Right ventricle myocardium inferior (tissue), 1 donor: Measurements from ENCODE around the gene RASGRF2. TPM values are rescaled to one million over a fixed set of nuclear protein-coding genes. Genes with fewer than 3 reads are reported as not detected.

Source experiments
- ATAC-seq: fragments of 200-7000 bp; cut with Tn5 transposase; one replicate; pipeline ENCODE4 v1.9.1; 2020; ENCODE audit warnings: mild to moderate bottlenecking, moderate library complexity
- DNase-seq: peaks from one replicate; pipeline ENCODE4 v3.0.0; 2021; ENCODE audit errors: missing footprints
- intact Hi-C: fragments of 100-400 bp; cut with DNase I; formaldehyde crosslinking; loops from one replicate; pipeline ENCODE4 v1.11.0; 2022
- total RNA-seq: library from RNA; stranded (reverse); fragmentation: NEBNext Ultra II Directional; extraction: Animal tissue kit (Norgen Biotek cat#: 25700); gene quantifications from one replicate; pipeline ENCODE4 v1.2.1, GENCODE V29; 2021
- donor health status: DM: no; HTN: yes; CAD: no; lungs with severe emphysema.

Gene RASGRF2
- total RNA-seq, 1 donor from 2014 or later: 5.9 TPM

- DNase-seq: no peak
- intact Hi-C loops: loop anchor here (10.0 kb wide), 1 partner anchor 57 kb away; no protein-coding TSS in a partner anchor
- no peak for ATAC-seq
These were observed 7.5 kb downstream of the RASGRF2 start for GRCh38 chr5:80967500-80968181.

GRCh38 chr5:80973027-80973426 lies 12.9 kb downstream of the RASGRF2 start:
- no peak for DNase-seq
- intact Hi-C loops: no loop called here
- no peak for ATAC-seq

GRCh38 chr5:80975065-80975464 lies 14.9 kb downstream of the RASGRF2 start:
- no peak for ATAC-seq
- intact Hi-C loops: no loop called here
- no peak for DNase-seq

- ATAC-seq (no peak), DNase-seq (no peak)
- intact Hi-C loops: no loop called here
These were observed 16.8 kb downstream of the RASGRF2 start for GRCh38 chr5:80976985-80977384.

GRCh38 chr5:80977764-80978163 lies 17.6 kb downstream of the RASGRF2 start:
- no peak for ATAC-seq
- intact Hi-C loops: no loop called here
- DNase-seq: no peak

GRCh38 chr5:80978772-80979317 lies 18.7 kb downstream of the RASGRF2 start:
- no peak for ATAC-seq
- DNase-seq: no peak
- intact Hi-C loops: no loop called here

DNA sequence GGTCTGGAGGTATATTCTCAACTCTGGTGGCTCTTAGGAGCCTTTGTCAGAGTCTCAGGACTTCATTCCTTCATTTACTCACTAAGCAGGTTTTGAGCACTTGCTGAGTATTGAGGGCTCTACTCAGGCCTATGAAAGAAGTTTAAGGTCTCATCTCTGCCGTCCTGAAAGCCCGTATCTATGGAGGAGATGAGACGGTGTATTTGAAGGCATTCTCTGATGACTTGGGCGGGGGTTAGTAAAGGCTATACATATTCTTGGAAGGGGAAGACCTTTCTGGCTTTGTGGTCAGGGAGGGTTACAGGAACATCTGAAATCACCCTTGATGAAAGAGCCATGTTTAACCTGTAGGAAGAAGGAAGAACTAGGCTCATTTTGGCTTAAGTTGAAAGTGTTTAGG lies 21.9 kb downstream of the RASGRF2 start:
- intact Hi-C loops: no loop called here
- ATAC-seq (no peak), DNase-seq (no peak)

DNA sequence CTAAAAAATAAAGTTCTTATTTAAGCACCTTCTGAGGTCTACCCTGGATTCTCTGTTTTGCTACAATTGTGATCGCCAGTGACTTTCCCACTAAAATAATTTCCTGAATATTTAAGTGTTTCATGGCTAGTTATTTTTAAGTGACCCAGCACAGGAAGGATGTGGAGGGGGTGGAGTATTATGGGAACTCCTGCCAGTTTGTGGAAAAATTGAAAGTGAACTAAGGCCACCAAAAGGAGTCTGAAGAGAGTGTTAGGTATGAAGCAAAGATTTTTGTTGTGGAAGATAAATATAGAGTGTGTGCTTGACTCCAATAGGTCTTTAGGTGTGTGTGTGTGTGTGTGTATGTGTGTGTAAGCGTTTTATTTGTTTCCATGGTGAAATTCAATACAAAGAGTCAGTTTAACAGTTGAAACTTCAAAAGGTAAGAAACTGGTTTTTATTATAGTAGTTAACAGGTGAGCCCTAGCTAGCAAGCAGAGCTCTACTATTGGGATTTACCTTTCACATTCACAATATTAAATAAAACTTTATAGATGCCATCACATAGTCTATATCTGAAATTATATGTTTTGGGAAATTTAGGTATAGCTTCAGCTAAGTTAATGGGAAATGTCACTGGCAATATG lies 25.6 kb downstream of the RASGRF2 start:
- ATAC-seq (no peak), DNase-seq (no peak)
- intact Hi-C loops: loop anchor here (2.0 kb wide), 1 partner anchor 25 kb away; the partner anchor contains the start of gene RASGRF2

- DNase-seq (no peak), ATAC-seq (no peak)
- intact Hi-C loops: loop anchor here (2.0 kb wide), 1 partner anchor 26 kb away; the partner anchor contains the start of gene RASGRF2
These were observed 26.2 kb downstream of the RASGRF2 start for GRCh38 chr5:80986382-80986781.

DNA sequence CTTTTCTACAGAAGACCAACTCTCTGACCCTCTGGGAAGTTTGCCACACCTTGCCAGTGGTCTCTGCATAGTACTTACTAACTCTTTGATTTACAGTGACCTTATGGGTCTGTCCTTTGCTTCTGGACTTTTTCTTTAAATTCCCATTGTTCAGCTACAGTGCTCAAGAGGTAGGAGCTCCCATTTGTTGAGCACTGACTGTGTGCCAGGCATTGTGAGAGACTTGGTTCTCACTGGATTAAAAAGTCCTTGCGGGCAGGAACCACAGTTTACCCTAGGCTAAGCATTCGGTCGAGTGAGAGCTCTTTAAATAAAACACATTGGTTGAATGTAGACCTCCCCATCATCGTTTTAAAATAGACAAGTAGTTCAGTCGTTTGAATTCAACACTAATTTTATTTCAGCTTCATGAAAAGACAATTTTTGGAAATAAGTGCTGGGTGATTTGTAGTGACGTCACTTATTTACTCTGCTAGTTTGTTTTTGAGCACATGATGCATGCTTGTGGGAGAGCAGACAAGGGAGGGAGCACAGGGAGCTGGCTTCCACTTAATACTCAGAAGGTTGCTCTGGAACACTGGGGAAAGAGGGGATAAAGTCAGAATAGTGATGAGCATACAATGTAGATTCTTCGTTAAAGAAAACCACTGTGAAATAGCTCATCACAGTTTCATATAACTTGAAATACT lies 27.1 kb downstream of the RASGRF2 start:
- no peak for ATAC-seq
- DNase-seq: no peak
- intact Hi-C loops: loop anchor here (2.0 kb wide), 1 partner anchor 26 kb away; the partner anchor contains the start of gene RASGRF2

GRCh38 chr5:80988419-80988935 lies 28.3 kb downstream of the RASGRF2 start:
- no peak for DNase-seq
- intact Hi-C loops: no loop called here
- ATAC-seq: no peak

- intact Hi-C loops: no loop called here
- ATAC-seq: no peak
- DNase-seq: no peak
These were observed 29.7 kb downstream of the RASGRF2 start for GRCh38 chr5:80989883-80990282.

DNA sequence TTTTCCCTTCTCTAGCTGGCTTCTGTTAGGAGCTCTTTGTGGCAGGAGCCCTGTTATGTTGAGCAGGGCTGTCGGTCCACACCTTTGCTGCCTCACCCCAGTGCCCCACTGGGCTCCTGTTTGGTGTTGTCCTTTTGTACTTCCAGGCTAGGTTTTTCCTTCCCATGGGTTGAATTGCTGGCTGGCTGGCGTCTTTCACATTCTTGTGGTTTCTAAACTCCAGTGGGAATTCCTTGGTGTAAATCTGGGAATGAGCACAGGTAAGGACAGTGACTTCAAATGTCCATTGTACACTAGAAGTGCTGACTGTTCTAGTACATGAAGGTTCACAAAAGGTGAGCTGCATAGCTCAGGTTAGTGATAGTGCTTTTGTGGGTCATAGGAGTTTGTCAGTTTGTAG lies 30.4 kb downstream of the RASGRF2 start:
- intact Hi-C loops: no loop called here
- ATAC-seq: no peak

DNA sequence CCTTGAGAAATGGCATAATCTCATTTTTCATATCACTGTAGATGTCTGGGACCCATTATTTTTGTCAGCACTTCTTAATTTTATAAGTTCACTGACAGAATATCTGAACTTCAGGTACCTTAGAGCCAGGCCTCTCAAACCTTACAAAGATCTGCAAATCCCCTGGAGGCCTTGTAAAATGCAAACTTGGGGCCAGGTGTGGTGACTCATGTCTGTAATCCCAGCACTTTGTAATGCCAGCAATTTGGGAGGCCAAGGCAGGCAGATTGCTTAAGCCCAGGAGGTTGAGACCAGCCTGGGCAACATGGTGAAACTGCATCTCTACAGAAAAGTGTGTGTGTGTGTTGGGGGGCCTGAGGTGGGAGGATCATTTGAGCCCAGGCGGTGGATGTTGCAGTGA lies 30.8 kb downstream of the RASGRF2 start:
- intact Hi-C loops: no loop called here
- ATAC-seq: no peak
- DNase-seq: no peak

More for the DNA sequence above, 30.4 kb downstream of the RASGRF2 start:
- no peak for DNase-seq

DNA sequence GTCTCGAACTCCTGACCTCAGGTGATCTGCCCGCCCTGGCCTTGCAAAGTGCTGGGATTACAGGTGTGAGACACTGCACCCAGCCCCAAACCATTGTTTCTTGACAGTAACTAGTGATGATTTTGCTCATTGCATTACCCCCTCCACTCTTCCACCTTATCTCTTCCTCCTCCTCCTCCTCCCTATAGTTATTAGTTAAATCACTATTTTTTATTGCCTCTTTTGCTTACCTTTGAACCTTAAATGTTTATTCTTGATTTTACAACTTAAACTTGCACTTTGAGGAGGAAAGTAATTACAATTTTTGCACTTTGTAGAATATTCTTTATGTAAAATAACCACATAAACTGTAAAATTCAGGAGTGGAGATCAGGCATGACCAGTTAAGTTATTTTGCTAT lies 35.7 kb downstream of the RASGRF2 start:
- ATAC-seq (no peak), DNase-seq (no peak)
- intact Hi-C loops: no loop called here

DNA sequence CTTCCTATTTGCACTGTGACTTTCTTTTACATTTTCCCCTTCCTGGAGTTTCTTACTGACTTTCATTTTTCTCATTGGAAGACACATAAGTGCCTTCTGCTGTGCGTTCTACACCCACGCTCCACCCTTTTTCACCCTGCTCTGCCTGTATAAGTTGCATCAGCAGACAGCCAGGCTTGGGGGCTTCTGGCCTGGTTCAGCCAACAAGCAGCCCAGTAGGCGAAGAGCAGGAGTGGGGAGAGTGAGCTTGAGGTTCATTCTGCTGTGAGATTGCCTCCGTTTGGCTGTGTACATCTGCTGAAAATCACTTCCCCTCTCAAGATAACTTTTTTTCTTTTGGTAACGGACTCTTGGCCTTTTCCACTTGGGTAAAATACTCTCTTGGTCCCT lies 38.4 kb downstream of the RASGRF2 start:
- DNase-seq (no peak), ATAC-seq (no peak)
- intact Hi-C loops: no loop called here

DNA sequence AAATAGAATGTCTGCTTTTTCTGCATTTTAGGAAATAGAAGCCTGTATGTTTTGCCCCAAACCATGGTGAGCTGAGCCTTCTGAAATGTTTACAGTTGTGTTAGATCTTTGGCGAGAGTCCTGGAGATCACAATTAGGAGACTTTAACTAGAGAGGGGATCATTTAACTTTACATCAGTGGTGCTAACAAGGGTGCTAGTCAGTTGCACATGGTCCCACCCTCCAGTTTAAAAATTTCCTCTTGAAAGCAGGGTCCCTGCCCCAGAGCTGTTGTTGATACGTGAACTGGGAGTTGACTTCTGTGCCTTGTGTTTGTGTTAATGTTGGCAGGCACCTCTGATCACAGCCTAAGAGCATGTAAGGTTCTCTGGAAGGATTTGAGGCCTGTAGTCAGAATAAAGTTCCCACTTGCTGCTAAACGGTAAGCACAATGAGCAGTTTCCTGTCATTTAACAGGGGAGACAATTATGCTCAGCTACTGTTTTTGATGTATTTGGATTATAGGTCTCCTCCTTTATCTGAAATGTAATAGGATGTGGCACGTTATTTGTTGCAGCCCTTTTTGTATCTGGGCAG lies 43.7 kb downstream of the RASGRF2 start:
- ATAC-seq: no peak
- no peak for DNase-seq
- intact Hi-C loops: no loop called here

- intact Hi-C loops: no loop called here
- no peak for ATAC-seq
- no peak for DNase-seq
These were observed 45.5 kb downstream of the RASGRF2 start for GRCh38 chr5:81005708-81006107.

GRCh38 chr5:81006231-81006630 lies 46.1 kb downstream of the RASGRF2 start:
- ATAC-seq: no peak
- intact Hi-C loops: no loop called here

More at GRCh38 chr5:81006231-81006630, 46.1 kb downstream of the RASGRF2 start:
- DNase-seq: no peak
